ENCODE data around the gene PPIE.

Gene PPIE

GRCh38 chr1:39754906-39755504 lies 16.3 kb downstream of the PPIE start:
- TF ChIP-seq CTCF (IDR thresholded peaks at IDR 0.05), result no peak

GRCh38 chr1:39755965-39756659 lies 17.4 kb downstream of the PPIE start:
- TF ChIP-seq CTCF (IDR thresholded peaks at IDR 0.05), result no peak

DNA sequence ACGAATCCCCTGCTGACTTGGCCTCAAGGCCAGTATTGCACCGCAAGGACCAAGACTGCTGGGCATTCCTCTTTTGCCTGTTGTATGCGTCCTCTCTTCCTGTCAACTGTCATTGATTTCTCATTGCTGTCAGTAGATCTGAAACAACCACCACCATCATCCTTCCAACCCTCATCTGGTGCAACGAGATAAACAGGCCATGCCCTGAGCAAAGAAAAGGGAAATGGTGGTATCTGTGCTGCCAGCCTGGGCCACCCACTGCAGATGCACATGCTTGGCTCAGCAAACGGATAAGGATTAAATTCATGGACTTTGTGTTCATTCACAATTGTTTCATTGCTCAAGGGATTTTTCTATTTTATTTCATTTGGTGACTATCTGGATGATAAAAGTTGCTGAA lies 18.8 kb downstream of the PPIE start:
- TF ChIP-seq CTCF (IDR thresholded peaks at IDR 0.05), result no peak

DNA sequence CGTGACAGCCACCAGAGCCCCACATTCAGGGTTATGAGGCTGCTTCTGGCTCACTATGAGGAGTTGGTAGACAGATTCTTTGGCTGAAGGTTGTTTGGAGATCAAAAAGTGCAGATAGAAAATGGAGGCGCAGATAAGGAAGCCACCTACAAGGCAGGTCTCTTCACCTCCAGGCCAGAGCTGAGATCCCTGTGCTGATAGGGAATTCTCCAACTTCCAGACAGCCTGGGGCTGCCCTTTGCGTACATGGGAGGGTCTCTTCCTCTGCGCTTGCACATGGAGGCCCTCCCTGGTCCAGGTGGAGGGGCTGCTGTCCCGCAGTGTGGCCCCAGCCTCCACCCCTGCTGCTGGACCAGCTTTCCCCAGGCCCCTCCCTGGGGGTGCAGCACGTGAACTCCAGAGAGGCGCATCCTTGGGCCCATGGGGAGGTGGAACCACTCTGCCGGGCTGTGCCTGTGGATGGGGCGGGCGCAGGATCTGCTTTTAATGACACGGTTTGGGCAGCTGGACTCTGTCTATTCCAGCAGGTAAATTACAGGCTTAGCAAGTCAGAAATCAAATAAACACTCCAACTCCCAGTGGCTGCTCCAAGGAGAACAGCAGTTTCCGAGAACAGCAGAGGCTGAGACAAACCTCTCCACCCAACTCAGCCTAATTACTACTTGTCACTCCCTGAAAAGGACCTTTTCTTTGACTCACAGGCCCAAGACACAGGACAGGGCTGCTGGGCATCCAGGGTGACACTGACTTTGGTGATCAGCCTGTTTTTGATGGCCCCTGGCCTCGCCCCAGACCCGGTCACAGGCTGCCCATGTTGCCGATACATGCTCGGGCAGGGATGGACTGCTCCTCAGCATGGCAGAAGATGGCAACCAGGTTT lies 20.1 kb downstream of the PPIE start:
- no peak for TF ChIP-seq CTCF (IDR thresholded peaks at IDR 0.05)

DNA sequence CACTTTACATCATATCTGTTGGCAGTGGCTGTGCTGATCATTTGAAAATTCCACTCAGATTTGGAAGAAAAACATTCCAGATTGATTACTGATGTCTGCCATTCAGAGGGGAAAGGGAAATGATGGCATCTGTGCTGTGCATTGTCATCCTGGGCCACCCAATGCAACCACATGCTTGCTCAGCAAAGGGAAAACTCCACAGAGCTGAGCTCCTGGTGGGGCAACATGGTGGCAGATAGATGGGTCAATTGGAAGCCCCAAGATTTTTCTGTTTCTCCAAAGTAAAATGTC lies 20.7 kb downstream of the PPIE start:
- TF ChIP-seq CTCF (IDR thresholded peaks at IDR 0.05), result no peak

GRCh38 chr1:39760074-39761008 lies 21.7 kb downstream of the PPIE start:
- TF ChIP-seq CTCF (IDR thresholded peaks at IDR 0.05), result no peak

DNA sequence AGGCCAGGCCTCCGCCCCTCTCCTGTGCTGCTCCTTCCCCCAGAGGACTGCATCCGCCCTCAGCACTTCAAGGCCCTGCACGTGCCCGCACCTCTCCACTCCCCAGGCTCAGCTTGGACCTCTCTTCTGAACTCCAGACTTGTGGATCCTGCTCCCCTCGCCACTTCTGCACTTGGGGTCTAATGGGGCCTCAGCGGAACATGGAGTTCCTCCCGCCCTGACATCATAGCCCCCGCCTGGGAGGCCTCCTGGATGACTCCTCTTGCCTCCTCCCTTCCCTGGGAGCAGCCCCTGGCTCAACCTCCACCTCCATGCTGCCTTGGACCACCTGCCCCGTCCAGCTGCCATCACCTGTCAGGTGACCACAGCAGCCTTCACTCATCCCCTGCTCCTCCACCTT lies 22.3 kb downstream of the PPIE start:
- TF ChIP-seq CTCF (IDR thresholded peaks at IDR 0.05), result no peak

Data from LNCAP (cell line).